ENCODE data around the gene CYP27C1. TPM values are rescaled to one million over a fixed set of nuclear protein-coding genes. Genes with fewer than 3 reads are reported as not detected.

The CYP27C1 gene
- total RNA-seq, 4 donors from 2014 or later, result not detected

DNA sequence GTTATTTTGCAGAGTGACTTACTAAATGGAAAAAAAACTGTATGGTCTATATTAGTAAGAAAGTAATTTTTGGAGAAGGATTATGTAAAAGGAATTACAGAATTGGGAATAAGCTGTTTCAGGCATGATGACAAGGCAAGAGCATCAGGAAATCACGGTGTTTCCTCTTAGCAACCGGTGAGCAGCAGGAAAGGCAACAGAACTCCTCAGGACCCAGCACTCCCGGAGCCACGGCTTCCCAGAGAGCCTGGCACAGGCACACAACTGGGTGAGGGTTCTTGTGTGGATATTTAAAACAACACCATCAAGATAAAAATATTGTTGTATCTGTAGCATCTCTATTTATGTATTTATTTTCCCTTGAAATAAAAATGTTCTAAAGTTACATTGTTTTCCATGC, 34.4 kb downstream of the CYP27C1 start:
- in situ Hi-C loops (cut with MboI; ENCODE audit: low sequenced_read_pairs in 4 of 4), result no loop called here
- Histone ChIP-seq H3K9me3 (no peaks in the 10 kb centered on the region), H3K4me1 (no peaks in the 10 kb centered on the region), H3K36me3 (no peaks in the 10 kb centered on the region), H3K27ac (no peak overlapping the region), H3K27me3 (no peaks in the 10 kb centered on the region), H3K4me3 (no peak overlapping the region)
- TF ChIP-seq POLR2A (IDR thresholded peaks at IDR 0.05), result no peak
- TF ChIP-seq, protein P1, sequence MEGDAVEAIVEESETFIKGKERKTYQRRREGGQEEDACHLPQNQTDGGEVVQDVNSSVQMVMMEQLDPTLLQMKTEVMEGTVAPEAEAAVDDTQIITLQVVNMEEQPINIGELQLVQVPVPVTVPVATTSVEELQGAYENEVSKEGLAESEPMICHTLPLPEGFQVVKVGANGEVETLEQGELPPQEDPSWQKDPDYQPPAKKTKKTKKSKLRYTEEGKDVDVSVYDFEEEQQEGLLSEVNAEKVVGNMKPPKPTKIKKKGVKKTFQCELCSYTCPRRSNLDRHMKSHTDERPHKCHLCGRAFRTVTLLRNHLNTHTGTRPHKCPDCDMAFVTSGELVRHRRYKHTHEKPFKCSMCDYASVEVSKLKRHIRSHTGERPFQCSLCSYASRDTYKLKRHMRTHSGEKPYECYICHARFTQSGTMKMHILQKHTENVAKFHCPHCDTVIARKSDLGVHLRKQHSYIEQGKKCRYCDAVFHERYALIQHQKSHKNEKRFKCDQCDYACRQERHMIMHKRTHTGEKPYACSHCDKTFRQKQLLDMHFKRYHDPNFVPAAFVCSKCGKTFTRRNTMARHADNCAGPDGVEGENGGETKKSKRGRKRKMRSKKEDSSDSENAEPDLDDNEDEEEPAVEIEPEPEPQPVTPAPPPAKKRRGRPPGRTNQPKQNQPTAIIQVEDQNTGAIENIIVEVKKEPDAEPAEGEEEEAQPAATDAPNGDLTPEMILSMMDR (IDR thresholded peaks at IDR 0.05 in 4 of 5, conservative IDR thresholded peaks at IDR 0.05 in 1 of 5), result no peak
- intact Hi-C loops (cut with DNase I; ENCODE audit: low total_unique reads), result no loop called here
- no peak for DNase-seq
- ATAC-seq, result no peak

DNA sequence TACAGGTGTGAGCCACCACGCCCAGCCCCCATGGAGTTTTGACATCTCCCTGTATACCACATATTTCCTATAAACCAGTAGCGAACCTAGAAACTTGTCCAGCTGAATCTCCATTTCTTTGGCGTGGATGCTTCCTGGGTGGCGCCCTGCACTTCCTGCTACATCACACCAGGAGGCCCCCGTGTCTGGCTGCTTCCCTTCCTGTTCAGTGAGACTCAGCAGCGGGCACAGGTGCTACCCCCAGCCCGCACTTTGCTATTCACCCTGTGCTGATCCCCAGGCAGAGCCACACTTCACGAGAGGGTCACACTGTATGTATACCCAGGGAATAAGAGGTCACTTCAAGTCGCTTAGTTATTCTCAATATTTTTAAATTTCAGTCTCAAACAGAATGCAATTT, 35.0 kb downstream of the CYP27C1 start:
- in situ Hi-C loops (cut with MboI; ENCODE audit: low sequenced_read_pairs in 4 of 4), result no loop called here
- intact Hi-C loops (cut with DNase I; ENCODE audit: low total_unique reads), result no loop called here
- no peak overlapping the region for H3K4me3 ChIP-seq
- H3K4me1 ChIP-seq, result no peaks in the 10 kb centered on the region
- H3K9me3 ChIP-seq, result no peaks in the 10 kb centered on the region
- H3K27me3 ChIP-seq, result no peaks in the 10 kb centered on the region
- no peak for ATAC-seq
- no peak overlapping the region for H3K27ac ChIP-seq
- H3K36me3 ChIP-seq, result no peaks in the 10 kb centered on the region
- TF ChIP-seq POLR2A (IDR thresholded peaks at IDR 0.05), result no peak
- TF ChIP-seq, protein P1 (IDR thresholded peaks at IDR 0.05 in 4 of 5, conservative IDR thresholded peaks at IDR 0.05 in 1 of 5), result no peak
- peak in 1 of 2 donors; percentile 7 for DNase-seq

DNA sequence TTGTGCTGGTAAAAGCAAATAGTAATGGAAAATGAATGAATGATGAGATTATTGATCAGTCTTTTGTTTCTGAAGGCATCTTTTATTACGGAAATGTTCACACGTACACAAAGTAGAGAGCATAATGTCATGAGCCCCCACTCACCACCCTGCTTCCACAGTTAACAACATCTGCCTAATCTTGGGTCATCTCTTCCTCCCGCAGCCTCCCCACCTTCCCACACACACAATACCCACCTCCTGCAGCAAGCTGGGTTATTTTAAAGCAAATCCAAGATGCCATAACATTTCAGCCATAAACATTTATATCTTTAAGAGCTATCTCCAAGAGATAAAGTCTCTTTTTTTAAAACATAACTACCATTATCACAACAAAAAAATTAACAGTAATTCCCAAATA, 36.3 kb downstream of the CYP27C1 start:
- TF ChIP-seq, protein P1 (IDR thresholded peaks at IDR 0.05 in 4 of 5, conservative IDR thresholded peaks at IDR 0.05 in 1 of 5), result no peak
- TF ChIP-seq POLR2A (IDR thresholded peaks at IDR 0.05), result no peak
- in situ Hi-C loops (cut with MboI; ENCODE audit: low sequenced_read_pairs in 4 of 4), result no loop called here
- Histone ChIP-seq H3K27me3 (no peaks in the 10 kb centered on the region), H3K27ac (no peak overlapping the region), H3K9me3 (no peaks in the 10 kb centered on the region), H3K36me3 (no peaks in the 10 kb centered on the region), H3K4me3 (no peak overlapping the region), H3K4me1 (no peaks in the 10 kb centered on the region)
- no peak for DNase-seq
- ATAC-seq, result no peak
- intact Hi-C loops (cut with DNase I; ENCODE audit: low total_unique reads), result no loop called here

- DNase-seq (peak in 1 of 2 donors; percentile 5), ATAC-seq (no peak)
- intact Hi-C loops (cut with DNase I; ENCODE audit: low total_unique reads), result no loop called here
- Histone ChIP-seq H3K27me3 (no peaks in the 10 kb centered on the region), H3K36me3 (no peaks in the 10 kb centered on the region), H3K4me1 (no peaks in the 10 kb centered on the region), H3K4me3 (no peak overlapping the region), H3K9me3 (no peaks in the 10 kb centered on the region), H3K27ac (no peak overlapping the region)
- TF ChIP-seq, protein P1 (IDR thresholded peaks at IDR 0.05 in 4 of 5, conservative IDR thresholded peaks at IDR 0.05 in 1 of 5), result no peak
- no peak for TF ChIP-seq POLR2A (IDR thresholded peaks at IDR 0.05)
- in situ Hi-C loops (cut with MboI; ENCODE audit: low sequenced_read_pairs in 4 of 4), result no loop called here
Measured at GRCh38 chr2:127182626-127183458, 37.3 kb downstream of the CYP27C1 start.
